CD4-positive, alpha-beta T cell treated with Interleukin-17A for 4 hours (primary cell): ENCODE data around the gene HPGD.

Source experiments
- DNase-seq: peaks from one replicate; pipeline ENCODE4 v3.0.0-alpha.2; 2020; ENCODE audit warnings: mixed read lengths

HPGD gene

GRCh38 chr4:174522183-174523024 is at the start of gene HPGD:
HPGD (minus strand) TSS chr4:174522488; CDS start chr4:174522451, 37 bp downstream.
- peak; percentile 74 for DNase-seq

- no peak for DNase-seq
These were observed 42.2 kb upstream of the HPGD start for GRCh38 chr4:174564529-174564928.

GRCh38 chr4:174563399-174563798 is 41.1 kb upstream of the HPGD start:
- DNase-seq: no peak

- DNase-seq: no peak
These were observed 39.3 kb upstream of the HPGD start for GRCh38 chr4:174561560-174561959.

GRCh38 chr4:174559894-174560293 is 37.6 kb upstream of the HPGD start:
- DNase-seq: no peak

GRCh38 chr4:174555789-174556630 is 33.7 kb upstream of the HPGD start:
- DNase-seq: no peak

GRCh38 chr4:174554231-174554728 is 32.0 kb upstream of the HPGD start:
- no peak for DNase-seq

GRCh38 chr4:174553828-174554227 is 31.5 kb upstream of the HPGD start:
- no peak for DNase-seq

GRCh38 chr4:174553031-174553430 is 30.7 kb upstream of the HPGD start:
- no peak for DNase-seq

- DNase-seq: no peak
These were observed 28.3 kb upstream of the HPGD start for GRCh38 chr4:174550541-174550940.

- no peak for DNase-seq
These were observed 27.4 kb upstream of the HPGD start for GRCh38 chr4:174549721-174550120.

GRCh38 chr4:174545268-174545667 is 23.0 kb upstream of the HPGD start:
- DNase-seq: no peak

GRCh38 chr4:174544496-174544895 is 22.2 kb upstream of the HPGD start:
- DNase-seq: no peak

GRCh38 chr4:174540175-174540574 is 17.9 kb upstream of the HPGD start:
- no peak for DNase-seq

- no peak for DNase-seq
These were observed 17.3 kb upstream of the HPGD start for GRCh38 chr4:174539571-174539970.

GRCh38 chr4:174538876-174539250 is 16.6 kb upstream of the HPGD start:
- DNase-seq: no peak

GRCh38 chr4:174538123-174538875 is 16.0 kb upstream of the HPGD start:
- no peak for DNase-seq

- no peak for DNase-seq
These were observed 15.3 kb upstream of the HPGD start for GRCh38 chr4:174537634-174538033.

- DNase-seq: no peak
These were observed 12.2 kb upstream of the HPGD start for GRCh38 chr4:174534461-174534860.

GRCh38 chr4:174532445-174532844 is 10.2 kb upstream of the HPGD start:
- no peak for DNase-seq

GRCh38 chr4:174531486-174531885 is 9.2 kb upstream of the HPGD start:
- no peak for DNase-seq

GRCh38 chr4:174528226-174528625 is 5.9 kb upstream of the HPGD start:
- DNase-seq: no peak

- DNase-seq: no peak
These were observed 4.4 kb upstream of the HPGD start for GRCh38 chr4:174526731-174527130.
